Astrocyte (in vitro differentiated cells and primary cell): ENCODE data around the gene ZNF488. TPM values are rescaled to one million over a fixed set of nuclear protein-coding genes. Genes with fewer than 3 reads are reported as not detected.

ENCODE experiments used
- DNase-seq: peaks from one replicate; pipeline ENCODE4 v3.0.0-alpha.2; 2010; ENCODE audit warnings: low read depth
- FAIRE-seq: peaks from 2 replicates; lab custom pipeline; 2011; peaks lifted over from hg19 to GRCh38; lab: Jason Lieb, UNC
- H2AFZ ChIP-seq: 2 replicates; pipeline ENCODE4 v1.6.0; 2012; ENCODE audit warnings: low read depth, low read length, inconsistent platforms
- H3K27ac ChIP-seq: 2 replicates; pipeline ENCODE4 v1.5.1; 2011; ENCODE audit warnings: low read depth, low read length, inconsistent platforms
- H3K27me3 ChIP-seq: 2 replicates; pipeline ENCODE4 v1.6.0; 2011; ENCODE audit warnings: low read length, inconsistent platforms; ENCODE audit not compliant: insufficient read depth
- H3K36me3 ChIP-seq: 2 replicates; pipeline ENCODE4 v1.5.1; 2011; ENCODE audit warnings: low read length, inconsistent platforms; ENCODE audit not compliant: insufficient read depth
- H3K4me1 ChIP-seq: 2 replicates; pipeline ENCODE4 v1.5.1; 2011; ENCODE audit warnings: low read length, inconsistent platforms; ENCODE audit not compliant: insufficient read depth
- H3K4me2 ChIP-seq: 2 replicates; pipeline ENCODE4 v1.6.0; 2012; ENCODE audit warnings: low read length, inconsistent platforms
- H3K4me3 ChIP-seq: 2 replicates; pipeline ENCODE4 v1.5.1; 2011; ENCODE audit warnings: low read depth, mild to moderate bottlenecking, low read length, inconsistent platforms; ENCODE audit not compliant: insufficient read depth
- H3K79me2 ChIP-seq: 2 replicates; pipeline ENCODE4 v1.6.0; 2012; ENCODE audit warnings: mild to moderate bottlenecking, low read length, inconsistent platforms; ENCODE audit not compliant: insufficient read depth
- H3K9ac ChIP-seq: 2 replicates; pipeline ENCODE4 v1.6.0; 2012; ENCODE audit warnings: mild to moderate bottlenecking, low read length, inconsistent platforms
- H3K9me3 ChIP-seq: 2 replicates; pipeline ENCODE4 v1.5.1; 2012; ENCODE audit warnings: low read depth, mild to moderate bottlenecking, low read length, inconsistent platforms; ENCODE audit not compliant: insufficient read depth
- H4K20me1 ChIP-seq: 2 replicates; pipeline ENCODE4 v1.6.0; 2012; ENCODE audit warnings: low read length, inconsistent platforms; ENCODE audit not compliant: insufficient read depth
- H3K27ac Mint-ChIP-seq: one replicate; pipeline ENCODE4 v1.8.0; 2021; ENCODE audit warnings: mild to moderate bottlenecking, mixed read lengths; ENCODE audit not compliant: unreplicated experiment
- H3K27me3 Mint-ChIP-seq: one replicate; pipeline ENCODE4 v1.8.0; 2021; ENCODE audit warnings: low read depth, mixed read lengths; ENCODE audit not compliant: unreplicated experiment
- H3K36me3 Mint-ChIP-seq: one replicate; pipeline ENCODE4 v1.8.0; 2021; ENCODE audit warnings: low read depth, mixed read lengths; ENCODE audit not compliant: unreplicated experiment
- H3K4me1 Mint-ChIP-seq: one replicate; pipeline ENCODE4 v1.8.0; 2021; ENCODE audit warnings: low read depth, mixed read lengths; ENCODE audit not compliant: unreplicated experiment
- H3K4me3 Mint-ChIP-seq: one replicate; pipeline ENCODE4 v1.8.0; 2021; ENCODE audit warnings: mild to moderate bottlenecking, moderate library complexity, mixed read lengths; ENCODE audit not compliant: unreplicated experiment
- H3K9me3 Mint-ChIP-seq: one replicate; pipeline ENCODE4 v1.8.0; 2021; ENCODE audit warnings: mild to moderate bottlenecking, mixed read lengths; ENCODE audit not compliant: unreplicated experiment
- CTCF ChIP-seq: IDR thresholded peaks from 2 replicates; pipeline ENCODE4 v1.5.1; 2011; ENCODE audit warnings: low read depth, mild to moderate bottlenecking, inconsistent platforms, low read length, moderate library complexity; ENCODE audit not compliant: insufficient read depth
- EZH2 ChIP-seq: IDR thresholded peaks from 2 replicates; pipeline ENCODE4 v1.6.1; 2012; ENCODE audit warnings: mild to moderate bottlenecking, low read length, inconsistent platforms; ENCODE audit not compliant: insufficient read depth
- total RNA-seq: library from RNA; stranded (reverse); gene quantifications from 2 replicates; pipeline ENCODE4 v1.2.1, GENCODE V29; 2021

The ZNF488 gene
- total RNA-seq, 1 donor from 2014 or later = 1.4 TPM

GRCh38 chr10:47381103-47381395 is 3.0 kb downstream of the ZNF488 start:
- no peak overlapping the region for H3K4me3 ChIP-seq
- H3K27me3 Mint-ChIP-seq = peaks cover 40% of the 10 kb centered on the region
- H3K9ac ChIP-seq = no peak overlapping the region
- peaks cover 3% of the 10 kb centered on the region for H3K4me1 Mint-ChIP-seq
- no peaks in the 10 kb centered on the region for H3K9me3 ChIP-seq
- H2AFZ ChIP-seq = no peak overlapping the region
- FAIRE-seq (no peak), DNase-seq (no peak)
- peaks cover 7% of the 10 kb centered on the region for H3K36me3 Mint-ChIP-seq
- H3K79me2 ChIP-seq = no peaks in the 10 kb centered on the region
- no peaks in the 10 kb centered on the region for H3K36me3 ChIP-seq
- no peak overlapping the region for H3K27ac ChIP-seq
- no peak overlapping the region for H3K4me2 ChIP-seq
- H3K4me3 Mint-ChIP-seq = no peak overlapping the region
- peaks cover 17% of the 10 kb centered on the region for H3K27me3 ChIP-seq
- H3K27ac Mint-ChIP-seq = no peak overlapping the region
- H3K4me1 ChIP-seq = peaks cover 2% of the 10 kb centered on the region
- H4K20me1 ChIP-seq = no peaks in the 10 kb centered on the region
- H3K9me3 Mint-ChIP-seq = peaks cover 12% of the 10 kb centered on the region
- TF ChIP-seq EZH2 = no peak
- TF ChIP-seq CTCF = no peak

DNA sequence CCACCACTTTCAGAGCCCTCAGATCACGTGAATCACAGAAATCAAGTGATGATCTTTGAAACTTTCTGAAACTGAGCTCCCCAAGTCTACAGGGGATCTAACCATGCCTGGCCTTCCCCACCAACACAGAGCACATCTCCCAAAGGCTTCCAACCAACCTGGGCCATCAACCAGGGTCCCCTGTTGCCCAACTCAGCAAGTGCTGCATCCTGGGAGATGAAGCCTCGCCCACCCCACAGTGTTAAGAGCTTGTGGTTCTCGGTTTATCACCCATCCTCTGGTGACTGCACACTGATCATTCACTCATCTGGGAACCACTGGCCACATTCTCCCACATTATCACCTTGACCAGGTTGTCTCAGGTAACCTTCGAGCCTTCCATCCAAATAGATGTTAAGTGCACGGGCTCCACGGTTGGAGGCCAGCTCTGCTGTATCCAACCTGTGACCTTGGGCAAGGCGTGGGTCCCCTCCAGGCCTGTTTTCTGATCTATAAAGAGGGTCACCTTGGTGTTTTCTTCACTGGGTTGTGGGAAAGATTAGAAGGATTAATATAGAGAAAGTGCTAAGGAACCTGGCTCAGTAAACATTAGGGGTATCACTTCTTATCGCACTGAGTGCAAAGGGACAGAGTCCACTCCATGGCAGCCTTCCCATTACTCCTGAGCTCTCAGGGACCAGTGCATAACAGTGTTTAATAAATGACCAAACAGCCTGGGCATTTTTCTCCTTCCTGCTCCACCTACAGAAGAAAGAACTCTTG is 3.6 kb downstream of the ZNF488 start:
- peaks cover 3% of the 10 kb centered on the region for H3K4me1 Mint-ChIP-seq
- Histone ChIP-seq H3K27me3 (peaks cover 17% of the 10 kb centered on the region), H3K4me2 (no peak overlapping the region), H3K9ac (no peak overlapping the region), H4K20me1 (no peaks in the 10 kb centered on the region), H3K4me3 (no peak overlapping the region), H2AFZ (no peak overlapping the region), H3K79me2 (no peaks in the 10 kb centered on the region), H3K36me3 (no peaks in the 10 kb centered on the region), H3K27ac (no peak overlapping the region), H3K4me1 (peaks cover 2% of the 10 kb centered on the region), H3K9me3 (no peaks in the 10 kb centered on the region)
- TF ChIP-seq CTCF = no peak
- no peak for TF ChIP-seq EZH2
- H3K4me3 Mint-ChIP-seq = no peak overlapping the region
- no peak overlapping the region for H3K27ac Mint-ChIP-seq
- DNase-seq (no peak), FAIRE-seq (no peak)
- peaks cover 41% of the 10 kb centered on the region for H3K27me3 Mint-ChIP-seq
- peaks cover 12% of the 10 kb centered on the region for H3K9me3 Mint-ChIP-seq
- peaks cover 7% of the 10 kb centered on the region for H3K36me3 Mint-ChIP-seq

DNA sequence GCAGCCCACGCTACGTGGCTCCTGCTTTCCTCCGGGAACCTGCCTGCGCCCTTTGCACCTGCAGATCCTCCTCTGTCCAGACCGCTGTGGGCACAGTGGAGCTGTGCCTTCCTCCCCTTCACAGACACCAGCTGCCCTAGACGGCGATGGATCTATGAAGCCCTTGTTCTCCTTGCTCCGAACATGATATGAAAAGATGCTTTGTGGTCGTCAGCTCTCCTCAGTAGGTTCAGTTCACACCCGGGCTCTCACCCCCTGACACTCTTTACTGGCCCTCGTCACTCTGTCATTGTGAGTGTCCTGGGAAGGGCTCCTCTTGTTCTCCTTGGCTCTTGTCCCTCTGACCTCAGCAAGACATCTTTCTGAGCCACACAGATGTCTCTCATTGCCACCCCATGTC is 4.2 kb downstream of the ZNF488 start:
- Histone ChIP-seq H3K27ac (no peak overlapping the region), H3K9ac (no peak overlapping the region), H3K9me3 (no peaks in the 10 kb centered on the region), H2AFZ (no peak overlapping the region), H3K27me3 (peaks cover 17% of the 10 kb centered on the region), H3K4me2 (no peak overlapping the region), H3K4me3 (no peak overlapping the region), H3K36me3 (no peaks in the 10 kb centered on the region), H3K79me2 (no peaks in the 10 kb centered on the region), H3K4me1 (peaks cover 2% of the 10 kb centered on the region), H4K20me1 (no peaks in the 10 kb centered on the region)
- no peak for FAIRE-seq
- Mint-ChIP-seq H3K4me1 (peaks cover 4% of the 10 kb centered on the region), H3K27ac (no peak overlapping the region), H3K4me3 (no peak overlapping the region), H3K9me3 (peaks cover 12% of the 10 kb centered on the region), H3K36me3 (peaks cover 7% of the 10 kb centered on the region), H3K27me3 (peaks cover 41% of the 10 kb centered on the region)
- TF ChIP-seq CTCF (no peak), EZH2 (no peak)
- no peak for DNase-seq
